SK-N-SH (cell line): Measurements from ENCODE around the gene TOMM20. TPM values are rescaled to one million over a fixed set of nuclear protein-coding genes. Genes with fewer than 3 reads are reported as not detected.

Experiments used
- CTCF ChIA-PET: fragments of 300-600, 350-600 bp; formaldehyde crosslinking; extraction: SDS; loops from one replicate; lab custom pipeline; 2021; lab: Yijun Ruan, JAX
- POLR2A ChIA-PET: fragments of 350-600 bp; sonication (Branson Sonifier 250); formaldehyde crosslinking; extraction: SDS; loops from one replicate; lab custom pipeline; 2020; ENCODE audit warnings: antibody characterized with exemption, inconsistent platforms; lab: Yijun Ruan, JAX
- DNase-seq: peaks from one replicate; pipeline ENCODE4 v3.0.0; 2012
- H2AFZ ChIP-seq: fragments of 200-600 bp; sonication (generic); 2 replicates; pipeline ENCODE4 v1.8.1; 2016; ENCODE audit warnings: antibody characterized with exemption, mild to moderate bottlenecking, low read depth
- H3F3A ChIP-seq: fragments of 200-600 bp; sonication (generic); replicated peaks from 2 replicates; pipeline ENCODE3; 2016; ENCODE audit warnings: antibody characterized with exemption, mild to moderate bottlenecking; ENCODE audit not compliant: insufficient read depth
- H3K27ac ChIP-seq, 2 experiments: fragments of 200-500 bp in 1 of 2; fragments of 200-600 bp in 1 of 2; sonication (Bioruptor generic) in 1 of 2; sonication (generic), shearing (Covaris generic) in 1 of 2; 2 replicates each; pipeline versions ENCODE4 v1.5.1 to v1.6.1; 2014 to 2016; ENCODE audit warnings: low read depth in 2 of 2, inconsistent platforms in 1 of 2, low read length in 1 of 2, mild to moderate bottlenecking in 1 of 2, mixed read lengths in 1 of 2
- H3K27me3 ChIP-seq: fragments of 200-600 bp; sonication (generic), shearing (Covaris generic); 2 replicates; pipeline ENCODE4 v1.6.1; 2016; ENCODE audit warnings: mixed run types; ENCODE audit not compliant: insufficient read depth
- H3K36me3 ChIP-seq, 2 experiments: fragments of 200-500 bp in 1 of 2; fragments of 200-600 bp in 1 of 2; sonication (Bioruptor generic) in 1 of 2; sonication (generic) in 1 of 2; replicated peaks in 1 of 2; 2 replicates each; pipeline versions ENCODE3 to v1.5.1; 2014 to 2016; ENCODE audit warnings: low read length in 1 of 2, mild to moderate bottlenecking in 1 of 2; ENCODE audit not compliant: insufficient read depth in 2 of 2, control insufficient read depth in 1 of 2
- H3K4me1 ChIP-seq, 2 experiments: fragments of 200-500 bp in 1 of 2; fragments of 200-600 bp in 1 of 2; sonication (Bioruptor generic) in 1 of 2; sonication (generic), shearing (Covaris generic) in 1 of 2; 2 replicates each; pipeline versions ENCODE4 v1.5.1 to v1.6.1; 2014 to 2016; ENCODE audit warnings: low read depth in 1 of 2, low read length in 1 of 2, mixed run types in 1 of 2; ENCODE audit not compliant: insufficient read depth in 2 of 2, control insufficient read depth in 1 of 2
- H3K4me2 ChIP-seq: fragments of 200-600 bp; sonication (generic), shearing (Covaris generic); 2 replicates; pipeline ENCODE4 v1.6.1; 2017; ENCODE audit warnings: mixed run types
- H3K4me3 ChIP-seq, 2 experiments: fragments of 200-500 bp in 1 of 2; fragments of 200-600 bp in 1 of 2; sonication (Bioruptor generic) in 1 of 2; sonication (generic), shearing (Covaris generic) in 1 of 2; 2 replicates each; pipeline versions ENCODE4 v1.5.1 to v1.8.1; 2014 to 2016; ENCODE audit warnings: low read depth in 2 of 2, inconsistent platforms in 1 of 2, low read length in 1 of 2, mild to moderate bottlenecking in 1 of 2, mixed read lengths in 1 of 2, moderate library complexity in 1 of 2
- H3K79me2 ChIP-seq: fragments of 200-600 bp; sonication (generic); 2 replicates; pipeline ENCODE4 v1.8.1; 2017; ENCODE audit warnings: mild to moderate bottlenecking; ENCODE audit not compliant: insufficient read depth
- H3K9ac ChIP-seq: fragments of 200-600 bp; sonication (generic); 2 replicates; pipeline ENCODE4 v1.6.1; 2017; ENCODE audit warnings: mixed run types
- H3K9me2 ChIP-seq: fragments of 200-600 bp; sonication (generic); 2 replicates; pipeline ENCODE4 v1.6.1; 2017; ENCODE audit warnings: mixed run types
- H3K9me3 ChIP-seq: fragments of 200-600 bp; sonication (generic); 2 replicates; pipeline ENCODE4 v1.6.1; 2017; ENCODE audit warnings: mixed run types, mild to moderate bottlenecking, moderate library complexity
- H4K20me1 ChIP-seq: fragments of 200-600 bp; sonication (generic); 2 replicates; pipeline ENCODE4 v1.6.1; 2017; ENCODE audit warnings: mild to moderate bottlenecking, mixed run types; ENCODE audit not compliant: insufficient read depth
- CHD2 ChIP-seq: fragments of 150-350 bp; IDR thresholded peaks from 2 replicates; pipeline ENCODE4 v1.6.1; 2018; ENCODE audit warnings: low read length; ENCODE audit not compliant: partially characterized antibody
- EZH2phosphoT487 ChIP-seq: fragments of 200-600 bp; sonication (generic); IDR thresholded peaks from 2 replicates; pipeline ENCODE4 v1.6.1; 2017; ENCODE audit warnings: low read depth, mixed run types, mild to moderate bottlenecking, antibody characterized with exemption, moderate library complexity, borderline replicate concordance
- FOSL2 ChIP-seq: IDR thresholded peaks from 2 replicates; pipeline ENCODE4 v1.4.0; 2012; ENCODE audit warnings: low read depth, mild to moderate bottlenecking, moderate library complexity, borderline replicate concordance
- FOXJ3 ChIP-seq: sonication (generic); formaldehyde crosslinking; IDR thresholded peaks from 2 replicates; pipeline ENCODE4 v1.5.1; 2020; ENCODE audit warnings: mild to moderate bottlenecking, missing genetic modification reagents
- FOXM1 ChIP-seq: IDR thresholded peaks from 2 replicates; pipeline ENCODE4 v1.4.0; 2012; ENCODE audit warnings: low read depth, mild to moderate bottlenecking
- JUND ChIP-seq: IDR thresholded peaks from 2 replicates; pipeline ENCODE4 v1.4.0; 2012
- MXI1 ChIP-seq: IDR thresholded peaks from 2 replicates; pipeline ENCODE4 v1.6.1; 2012; ENCODE audit warnings: mild to moderate bottlenecking, low read depth, low read length, improper control_type of control experiment
- NFIC ChIP-seq: IDR thresholded peaks from 2 replicates; pipeline ENCODE4 v1.4.0; 2012; ENCODE audit warnings: borderline replicate concordance
- POLR2AphosphoS5 ChIP-seq: IDR thresholded peaks from 2 replicates; pipeline ENCODE4 v1.6.1; 2012; ENCODE audit warnings: low read depth, low read length
- RFX5 ChIP-seq: IDR thresholded peaks from 2 replicates; pipeline ENCODE4 v1.6.1; 2012; ENCODE audit warnings: mild to moderate bottlenecking, improper control_type of control experiment, low read length
- SIN3A ChIP-seq: IDR thresholded peaks from 2 replicates; pipeline ENCODE4 v1.6.1; 2012; ENCODE audit warnings: low read depth, mild to moderate bottlenecking, low read length, moderate library complexity, borderline replicate concordance
- SMC3 ChIP-seq: IDR thresholded peaks from 2 replicates; pipeline ENCODE4 v1.6.1; 2012; ENCODE audit warnings: low read depth, low read length, improper control_type of control experiment
- TAF1 ChIP-seq: IDR thresholded peaks from 2 replicates; pipeline ENCODE4 v1.6.1; 2012; ENCODE audit warnings: low read depth, mild to moderate bottlenecking, low read length, moderate library complexity, borderline replicate concordance
- TEAD4 ChIP-seq: IDR thresholded peaks from 2 replicates; pipeline ENCODE4 v1.4.0; 2012; ENCODE audit warnings: mild to moderate bottlenecking, borderline replicate concordance; ENCODE audit not compliant: insufficient read depth
- polyA plus RNA-seq, 3 experiments: library from polyadenylated mRNA; depleted of rRNA; stranded (reverse); fragments of >200 nt; gene quantifications; 2 replicates each; pipeline ENCODE4 v1.2.3, GENCODE V29; 2012
- TF ChIP-seq, protein P1 (sequence below): IDR thresholded peaks from 2 replicates; pipeline ENCODE4 v1.4.0; 2012; ENCODE audit warnings: low read depth, borderline replicate concordance
- TF ChIP-seq, protein P2 (sequence below): fragments of 150-350 bp; IDR thresholded peaks from 2 replicates; pipeline ENCODE4 v1.6.1; 2017; ENCODE audit warnings: antibody characterized with exemption, low read length, low read depth, borderline replicate concordance
- TF ChIP-seq, protein P3 (sequence below): IDR thresholded peaks from 2 replicates; pipeline ENCODE4; 2012
- TF ChIP-seq, protein P4 (sequence below): IDR thresholded peaks from 2 replicates; pipeline ENCODE4 v1.4.0; 2012; ENCODE audit warnings: low read depth
- TF ChIP-seq, protein P5 (sequence below): fragments of 150-350 bp; IDR thresholded peaks from 2 replicates; pipeline ENCODE4 v1.6.1; 2016; ENCODE audit warnings: mild to moderate bottlenecking, low read depth, low read length
- TF ChIP-seq, protein P6 (sequence below): IDR thresholded peaks from 2 replicates; pipeline ENCODE4 v1.4.0; 2012; ENCODE audit warnings: low read depth, borderline replicate concordance

The TOMM20 gene
- polyA plus RNA-seq, 1 of the 3 experiments (the other 2 are of a cell fraction) = 86.2 TPM

DNA sequence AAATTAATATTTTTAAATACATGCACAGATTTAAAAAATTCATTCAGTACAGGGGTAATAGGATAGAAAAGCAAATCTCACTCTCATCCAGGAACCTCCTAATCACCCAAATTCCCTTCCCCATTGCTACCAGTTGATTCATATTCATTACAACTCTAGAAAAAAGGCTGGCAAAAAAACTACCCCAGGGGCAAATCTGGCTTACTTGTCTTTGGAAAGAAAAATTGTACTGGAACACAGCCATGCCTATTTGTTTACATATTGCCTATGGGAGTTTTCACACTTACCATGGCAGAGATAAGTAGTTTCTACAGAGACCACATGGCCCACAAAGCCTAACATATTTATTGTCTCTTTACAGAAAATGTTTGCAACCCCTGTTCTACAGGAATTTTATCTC is 41.3 kb upstream of the TOMM20 start:
- Histone ChIP-seq H3K9me2 (no peaks in the 10 kb centered on the region), H3K9me3 (no peaks in the 10 kb centered on the region), H3K27ac (no peak overlapping the region), H3K27me3 (no peaks in the 10 kb centered on the region), H3K36me3 (peaks cover 18 to 72% of the 10 kb centered on the region in 2 experiments), H3F3A (peaks cover 11% of the 10 kb centered on the region), H4K20me1 (no peaks in the 10 kb centered on the region), H3K4me3 (no peak overlapping the region), H3K79me2 (no peaks in the 10 kb centered on the region), H2AFZ (no peak overlapping the region), H3K9ac (no peak overlapping the region), H3K4me2 (no peak overlapping the region), H3K4me1 (no peaks in the 10 kb centered on the region)
- TF ChIP-seq EZH2phosphoT487 (no peak), CHD2 (no peak), TAF1 (no peak), FOXM1 (no peak), FOXJ3 (CRISPR knock-in tag) (no peak), MXI1 (no peak), POLR2AphosphoS5 (no peak), JUND (no peak), SIN3A (no peak), SMC3 (no peak), TEAD4 (no peak), FOSL2 (no peak), RFX5 (no peak), NFIC (no peak)
- TF ChIP-seq, protein P1, sequence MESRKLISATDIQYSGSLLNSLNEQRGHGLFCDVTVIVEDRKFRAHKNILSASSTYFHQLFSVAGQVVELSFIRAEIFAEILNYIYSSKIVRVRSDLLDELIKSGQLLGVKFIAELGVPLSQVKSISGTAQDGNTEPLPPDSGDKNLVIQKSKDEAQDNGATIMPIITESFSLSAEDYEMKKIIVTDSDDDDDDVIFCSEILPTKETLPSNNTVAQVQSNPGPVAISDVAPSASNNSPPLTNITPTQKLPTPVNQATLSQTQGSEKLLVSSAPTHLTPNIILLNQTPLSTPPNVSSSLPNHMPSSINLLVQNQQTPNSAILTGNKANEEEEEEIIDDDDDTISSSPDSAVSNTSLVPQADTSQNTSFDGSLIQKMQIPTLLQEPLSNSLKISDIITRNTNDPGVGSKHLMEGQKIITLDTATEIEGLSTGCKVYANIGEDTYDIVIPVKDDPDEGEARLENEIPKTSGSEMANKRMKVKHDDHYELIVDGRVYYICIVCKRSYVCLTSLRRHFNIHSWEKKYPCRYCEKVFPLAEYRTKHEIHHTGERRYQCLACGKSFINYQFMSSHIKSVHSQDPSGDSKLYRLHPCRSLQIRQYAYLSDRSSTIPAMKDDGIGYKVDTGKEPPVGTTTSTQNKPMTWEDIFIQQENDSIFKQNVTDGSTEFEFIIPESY = no peak
- TF ChIP-seq, protein P2, sequence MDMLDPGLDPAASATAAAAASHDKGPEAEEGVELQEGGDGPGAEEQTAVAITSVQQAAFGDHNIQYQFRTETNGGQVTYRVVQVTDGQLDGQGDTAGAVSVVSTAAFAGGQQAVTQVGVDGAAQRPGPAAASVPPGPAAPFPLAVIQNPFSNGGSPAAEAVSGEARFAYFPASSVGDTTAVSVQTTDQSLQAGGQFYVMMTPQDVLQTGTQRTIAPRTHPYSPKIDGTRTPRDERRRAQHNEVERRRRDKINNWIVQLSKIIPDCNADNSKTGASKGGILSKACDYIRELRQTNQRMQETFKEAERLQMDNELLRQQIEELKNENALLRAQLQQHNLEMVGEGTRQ = no peak
- TF ChIP-seq, protein P3, sequence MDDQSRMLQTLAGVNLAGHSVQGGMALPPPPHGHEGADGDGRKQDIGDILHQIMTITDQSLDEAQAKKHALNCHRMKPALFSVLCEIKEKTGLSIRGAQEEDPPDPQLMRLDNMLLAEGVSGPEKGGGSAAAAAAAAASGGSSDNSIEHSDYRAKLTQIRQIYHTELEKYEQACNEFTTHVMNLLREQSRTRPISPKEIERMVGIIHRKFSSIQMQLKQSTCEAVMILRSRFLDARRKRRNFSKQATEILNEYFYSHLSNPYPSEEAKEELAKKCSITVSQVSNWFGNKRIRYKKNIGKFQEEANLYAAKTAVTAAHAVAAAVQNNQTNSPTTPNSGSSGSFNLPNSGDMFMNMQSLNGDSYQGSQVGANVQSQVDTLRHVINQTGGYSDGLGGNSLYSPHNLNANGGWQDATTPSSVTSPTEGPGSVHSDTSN = no peak
- TF ChIP-seq, protein P4, sequence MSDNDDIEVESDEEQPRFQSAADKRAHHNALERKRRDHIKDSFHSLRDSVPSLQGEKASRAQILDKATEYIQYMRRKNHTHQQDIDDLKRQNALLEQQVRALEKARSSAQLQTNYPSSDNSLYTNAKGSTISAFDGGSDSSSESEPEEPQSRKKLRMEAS = no peak
- TF ChIP-seq, protein P5, sequence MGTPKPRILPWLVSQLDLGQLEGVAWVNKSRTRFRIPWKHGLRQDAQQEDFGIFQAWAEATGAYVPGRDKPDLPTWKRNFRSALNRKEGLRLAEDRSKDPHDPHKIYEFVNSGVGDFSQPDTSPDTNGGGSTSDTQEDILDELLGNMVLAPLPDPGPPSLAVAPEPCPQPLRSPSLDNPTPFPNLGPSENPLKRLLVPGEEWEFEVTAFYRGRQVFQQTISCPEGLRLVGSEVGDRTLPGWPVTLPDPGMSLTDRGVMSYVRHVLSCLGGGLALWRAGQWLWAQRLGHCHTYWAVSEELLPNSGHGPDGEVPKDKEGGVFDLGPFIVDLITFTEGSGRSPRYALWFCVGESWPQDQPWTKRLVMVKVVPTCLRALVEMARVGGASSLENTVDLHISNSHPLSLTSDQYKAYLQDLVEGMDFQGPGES = no peak
- TF ChIP-seq, protein P6, sequence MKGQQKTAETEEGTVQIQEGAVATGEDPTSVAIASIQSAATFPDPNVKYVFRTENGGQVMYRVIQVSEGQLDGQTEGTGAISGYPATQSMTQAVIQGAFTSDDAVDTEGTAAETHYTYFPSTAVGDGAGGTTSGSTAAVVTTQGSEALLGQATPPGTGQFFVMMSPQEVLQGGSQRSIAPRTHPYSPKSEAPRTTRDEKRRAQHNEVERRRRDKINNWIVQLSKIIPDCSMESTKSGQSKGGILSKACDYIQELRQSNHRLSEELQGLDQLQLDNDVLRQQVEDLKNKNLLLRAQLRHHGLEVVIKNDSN = no peak
- ChIA-PET POLR2A (no interaction called here), CTCF (no interaction called here)
- no peak for DNase-seq
